Measurements from ENCODE around the gene PDPK1. TPM values are rescaled to one million over a fixed set of nuclear protein-coding genes. Genes with fewer than 3 reads are reported as not detected.
"Not testable (repeated sequence)": the region's sequence is repeated elsewhere in the genome, so short reads cannot be mapped to it uniquely, and the experiment has no call there.

PDPK1 gene
- total and polyA plus RNA-seq, 8 donors, result 36.5 to 64.8 (median 44.4) TPM

DNA sequence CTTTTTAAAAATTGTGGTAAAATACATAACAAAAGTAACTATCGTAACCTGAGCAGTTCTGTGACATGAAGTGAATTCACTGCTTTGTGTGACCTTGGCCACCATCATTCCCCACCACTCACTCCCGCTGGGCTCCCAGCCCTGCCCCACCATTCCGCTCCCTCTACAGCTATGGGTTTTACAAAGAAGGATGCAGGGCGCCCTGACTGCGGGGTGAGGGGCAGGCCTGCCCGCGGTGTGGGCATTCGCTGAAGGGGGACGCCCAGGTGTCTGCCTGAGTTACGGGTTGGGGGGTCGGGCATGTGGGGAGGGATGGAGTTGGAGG, 6.5 kb upstream of the PDPK1 start, which contains the start of gene CEMP1:
Gene CEMP1, minus strand, starts transcription at position 38 of the 325 bp plus-strand sequence. CDS start 335 bp downstream, outside the sequence.
- intact Hi-C loops (cut with DNase I), result no loop called here
- TF ChIP-seq, protein P1, sequence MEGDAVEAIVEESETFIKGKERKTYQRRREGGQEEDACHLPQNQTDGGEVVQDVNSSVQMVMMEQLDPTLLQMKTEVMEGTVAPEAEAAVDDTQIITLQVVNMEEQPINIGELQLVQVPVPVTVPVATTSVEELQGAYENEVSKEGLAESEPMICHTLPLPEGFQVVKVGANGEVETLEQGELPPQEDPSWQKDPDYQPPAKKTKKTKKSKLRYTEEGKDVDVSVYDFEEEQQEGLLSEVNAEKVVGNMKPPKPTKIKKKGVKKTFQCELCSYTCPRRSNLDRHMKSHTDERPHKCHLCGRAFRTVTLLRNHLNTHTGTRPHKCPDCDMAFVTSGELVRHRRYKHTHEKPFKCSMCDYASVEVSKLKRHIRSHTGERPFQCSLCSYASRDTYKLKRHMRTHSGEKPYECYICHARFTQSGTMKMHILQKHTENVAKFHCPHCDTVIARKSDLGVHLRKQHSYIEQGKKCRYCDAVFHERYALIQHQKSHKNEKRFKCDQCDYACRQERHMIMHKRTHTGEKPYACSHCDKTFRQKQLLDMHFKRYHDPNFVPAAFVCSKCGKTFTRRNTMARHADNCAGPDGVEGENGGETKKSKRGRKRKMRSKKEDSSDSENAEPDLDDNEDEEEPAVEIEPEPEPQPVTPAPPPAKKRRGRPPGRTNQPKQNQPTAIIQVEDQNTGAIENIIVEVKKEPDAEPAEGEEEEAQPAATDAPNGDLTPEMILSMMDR (IDR thresholded peaks at IDR 0.05), result no peak
- Histone ChIP-seq H3K4me3 (peak within 1 kb of the TSS; percentile 48 to 56), H3K9me3 (no peaks in the 10 kb centered on the region), H3K4me1 (peaks cover 2 to 50% of the 10 kb centered on the region in 2 donors), H3K36me3 (peaks cover 0 to 46% of the 10 kb centered on the region in 2 donors), H3K27me3 (no peaks in the 10 kb centered on the region), H3K27ac (peak within 1 kb of the TSS; percentile 93 to 98)
- DNase-seq (no peak), ATAC-seq (peak; percentile 2)

DNA sequence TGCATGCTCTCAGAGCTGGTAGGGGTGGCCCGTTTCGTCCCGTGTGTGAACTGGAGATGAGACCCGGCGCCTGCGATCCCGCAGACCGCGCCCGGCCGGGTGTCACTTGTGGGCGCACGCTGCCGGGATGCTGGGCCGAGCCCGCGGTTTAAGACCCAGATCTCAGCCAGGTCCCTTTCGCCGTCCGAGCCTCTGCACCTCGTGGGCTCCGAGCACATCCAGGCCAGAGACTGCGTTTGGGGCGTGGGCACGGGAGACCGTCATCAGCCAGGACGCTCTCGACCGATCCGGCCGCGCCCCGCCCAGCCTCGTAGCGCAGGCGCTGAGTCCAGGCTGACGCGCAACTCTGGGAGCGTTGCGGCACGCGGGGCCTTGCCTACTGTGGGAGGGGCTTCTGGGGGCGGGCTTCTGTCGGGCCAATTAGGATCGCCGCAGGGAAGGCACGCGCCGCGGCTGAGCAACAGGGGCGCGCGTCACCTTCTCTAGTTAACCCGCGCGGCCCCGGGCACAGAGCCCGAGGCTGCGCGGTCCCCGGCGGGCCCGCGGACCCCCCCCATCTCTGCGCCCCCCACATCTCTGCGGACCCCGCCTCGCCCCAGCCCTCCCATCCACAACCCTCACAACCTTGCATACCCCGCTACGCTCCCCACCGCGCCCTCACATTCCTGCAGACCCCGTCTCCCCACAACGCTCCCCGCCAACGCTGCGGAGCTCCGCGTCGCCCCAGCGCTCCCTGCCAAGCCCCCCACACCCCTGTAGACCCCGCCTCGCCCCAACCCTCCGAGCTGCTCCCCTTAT, 5.9 kb upstream of the PDPK1 start:
- H3K9me3 ChIP-seq, result no peaks in the 10 kb centered on the region
- H3K36me3 ChIP-seq, result peaks cover 0 to 40% of the 10 kb centered on the region in 2 donors
- DNase-seq (peak; percentile 95 to 100 (median 99)), ATAC-seq (peak; percentile 94)
- intact Hi-C loops (cut with DNase I), result no loop called here
- H3K4me3 ChIP-seq, result peak overlapping the region; percentile 48 to 56
- TF ChIP-seq, protein P1 (IDR thresholded peaks at IDR 0.05), result no peak
- H3K27ac ChIP-seq, result peak overlapping the region; percentile 93 to 98
- peaks cover 2 to 56% of the 10 kb centered on the region in 2 donors for H3K4me1 ChIP-seq
- no peaks in the 10 kb centered on the region for H3K27me3 ChIP-seq

DNA sequence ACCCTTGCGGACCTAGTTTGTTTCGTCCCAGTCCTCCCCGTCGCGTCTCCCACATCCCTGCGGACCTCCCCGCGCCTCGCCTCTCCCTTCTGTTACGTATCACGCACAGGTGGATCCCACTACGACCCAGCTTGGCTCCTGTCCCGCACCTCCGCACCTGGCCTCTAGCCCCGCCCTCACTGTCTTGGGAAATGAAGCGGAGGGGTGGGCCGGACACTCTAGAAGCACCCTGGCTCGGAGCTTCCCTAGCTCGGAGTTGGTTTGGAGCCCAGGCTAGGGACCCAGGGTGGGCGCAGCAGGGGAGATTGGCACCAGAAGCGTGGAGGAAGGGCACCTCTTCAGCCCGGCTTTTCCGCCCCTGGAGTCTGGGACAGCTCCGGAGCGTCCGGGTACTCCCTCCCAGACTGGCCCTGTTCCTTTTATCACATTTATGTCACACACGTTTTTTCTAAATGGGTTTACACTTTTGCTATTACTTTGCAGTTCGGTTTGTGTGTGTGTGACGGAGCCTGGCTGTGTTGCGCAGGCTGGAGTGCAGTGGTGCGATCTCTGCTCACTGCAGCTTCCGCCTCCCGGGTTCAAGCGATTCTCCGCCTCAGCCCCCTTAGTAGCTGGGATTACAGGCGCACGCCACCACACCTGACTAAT, 5.2 kb upstream of the PDPK1 start:
- H3K27ac ChIP-seq, result peak overlapping the region; percentile 93 to 98
- H3K27me3 ChIP-seq, result no peaks in the 10 kb centered on the region
- peak overlapping the region; percentile 48 to 56 for H3K4me3 ChIP-seq
- no peaks in the 10 kb centered on the region for H3K9me3 ChIP-seq
- intact Hi-C loops (cut with DNase I), result no loop called here
- H3K4me1 ChIP-seq, result peaks cover 2 to 59% of the 10 kb centered on the region in 2 donors
- DNase-seq (peak; percentile 56 to 89 (median 82)), ATAC-seq (peak; percentile 60)
- TF ChIP-seq, protein P1 (IDR thresholded peaks at IDR 0.05), result no peak
- peaks cover 0 to 33% of the 10 kb centered on the region in 2 donors for H3K36me3 ChIP-seq

DNA sequence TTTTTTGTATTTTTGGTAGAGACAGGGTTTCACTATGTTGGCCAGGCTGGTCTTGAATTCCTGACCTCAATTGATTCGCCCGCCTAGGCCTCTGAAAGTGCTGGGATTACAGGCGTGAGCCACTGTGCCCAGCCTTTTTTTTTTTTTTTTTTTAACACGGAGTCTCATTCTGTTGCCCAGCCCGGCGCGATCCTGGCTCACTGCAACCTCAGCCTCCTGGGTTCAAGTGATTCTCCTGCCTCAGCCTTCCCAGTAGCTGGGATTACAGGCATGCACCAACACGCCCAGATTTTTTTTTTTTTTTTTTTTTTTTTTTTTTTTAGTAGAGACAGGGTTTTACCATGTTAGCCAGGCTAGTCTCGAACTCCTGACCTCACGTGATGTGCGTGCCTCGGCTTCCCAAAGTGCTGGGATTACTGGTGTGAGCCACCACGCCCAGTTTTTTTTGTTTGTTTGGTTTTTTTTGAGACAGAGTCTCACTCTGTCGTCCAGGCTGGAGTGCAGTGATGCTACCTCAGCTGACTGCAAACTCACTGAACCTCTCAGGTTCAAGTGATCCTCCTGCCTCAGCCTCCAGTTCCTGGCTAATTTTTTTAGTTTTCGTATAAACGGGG, 4.6 kb upstream of the PDPK1 start:
- H3K9me3 ChIP-seq; intact Hi-C loops (cut with DNase I); H3K27me3 ChIP-seq; ATAC-seq: not testable (repeated sequence)
- H3K4me1 ChIP-seq, result peaks cover 2 to 59% of the 10 kb centered on the region in 2 donors
- peak in 1 of 4 donors; percentile 21 for DNase-seq
- H3K36me3 ChIP-seq, result peaks cover 0 to 27% of the 10 kb centered on the region in 2 donors
- H3K27ac ChIP-seq, result peak overlapping the region; percentile 93 to 98
- peak overlapping the region; percentile 48 to 56 for H3K4me3 ChIP-seq

DNA sequence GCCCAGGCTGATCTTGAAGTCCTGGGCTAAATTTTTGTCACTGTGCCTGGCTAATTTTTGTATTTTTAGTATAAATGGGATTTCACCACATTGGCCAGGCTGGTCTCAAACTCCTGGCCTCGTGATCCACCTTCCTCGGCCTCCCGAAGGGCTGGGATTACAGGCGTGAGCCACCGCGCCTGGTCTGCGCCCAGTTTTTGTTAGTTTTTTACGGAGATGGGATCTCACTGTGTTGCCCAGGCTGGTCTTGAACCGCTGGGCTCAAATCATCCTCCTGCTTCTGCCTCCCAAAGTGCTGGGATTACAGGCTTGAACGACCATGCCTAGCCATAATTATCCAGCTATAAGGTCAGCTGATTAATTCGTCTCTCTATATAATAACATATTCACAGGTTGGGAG, 3.9 kb upstream of the PDPK1 start:
- H3K4me1 ChIP-seq, result peaks cover 4 to 64% of the 10 kb centered on the region in 2 donors
- TF ChIP-seq, protein P1 (IDR thresholded peaks at IDR 0.05), result no peak
- H3K4me3 ChIP-seq, result no peak overlapping the region
- ATAC-seq (no peak), DNase-seq (peak in 1 of 4 donors; percentile 50)
- intact Hi-C loops (cut with DNase I), result no loop called here
- peaks cover 0 to 20% of the 10 kb centered on the region in 2 donors for H3K36me3 ChIP-seq
- no peaks in the 10 kb centered on the region for H3K27me3 ChIP-seq
- H3K27ac ChIP-seq, result no peak overlapping the region
- H3K9me3 ChIP-seq, result no peaks in the 10 kb centered on the region

DNA sequence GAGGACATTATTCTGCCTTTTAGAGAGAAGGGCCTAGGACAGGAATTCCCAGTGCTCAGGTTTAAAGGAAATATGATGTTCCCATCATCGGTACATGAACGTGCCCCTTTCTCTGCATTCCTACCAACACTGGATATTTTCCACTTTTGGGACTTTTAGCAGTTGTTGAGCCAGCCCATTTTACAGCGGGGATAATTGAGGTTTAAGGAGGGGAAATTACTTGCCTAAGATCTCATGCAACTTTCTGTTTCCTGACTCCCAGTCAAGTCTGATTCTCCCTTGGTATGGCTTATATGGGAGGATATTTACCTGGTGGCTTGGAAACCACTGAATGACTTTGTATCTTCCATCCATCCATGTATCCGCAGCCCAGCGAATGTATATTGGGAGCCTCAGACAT, 3.5 kb upstream of the PDPK1 start:
- Histone ChIP-seq H3K4me1 (peaks cover 8 to 68% of the 10 kb centered on the region in 2 donors), H3K36me3 (peaks cover 0 to 16% of the 10 kb centered on the region in 2 donors)
- H3K27ac ChIP-seq; ATAC-seq; H3K9me3 ChIP-seq; H3K27me3 ChIP-seq; H3K4me3 ChIP-seq; DNase-seq; intact Hi-C loops (cut with DNase I): not testable (repeated sequence)

Data from left lung (tissue), 10 donors.